GM19099 (cell line): ENCODE data around the gene EZR.

Experiments
- POLR2A ChIP-seq: IDR thresholded peaks from 3 replicates; pipeline ENCODE4 v1.6.1; 2011; ENCODE audit warnings: low read depth; ENCODE audit not compliant: insufficient read length; ENCODE audit errors: extremely low read depth

Gene EZR

GRCh38 chr6:158810155-158811095 is 8.7 kb downstream of the EZR start:
- TF ChIP-seq POLR2A, result no peak

GRCh38 chr6:158808941-158809678 is 10.1 kb downstream of the EZR start:
- TF ChIP-seq POLR2A, result no peak

GRCh38 chr6:158808442-158808833 is 10.7 kb downstream of the EZR start:
- no peak for TF ChIP-seq POLR2A

GRCh38 chr6:158807515-158808441 is 11.4 kb downstream of the EZR start:
- TF ChIP-seq POLR2A, result no peak

- no peak for TF ChIP-seq POLR2A
Observed at GRCh38 chr6:158805698-158806377, 13.3 kb downstream of the EZR start.

- no peak for TF ChIP-seq POLR2A
Observed at GRCh38 chr6:158804207-158804606, 15.0 kb downstream of the EZR start.

DNA sequence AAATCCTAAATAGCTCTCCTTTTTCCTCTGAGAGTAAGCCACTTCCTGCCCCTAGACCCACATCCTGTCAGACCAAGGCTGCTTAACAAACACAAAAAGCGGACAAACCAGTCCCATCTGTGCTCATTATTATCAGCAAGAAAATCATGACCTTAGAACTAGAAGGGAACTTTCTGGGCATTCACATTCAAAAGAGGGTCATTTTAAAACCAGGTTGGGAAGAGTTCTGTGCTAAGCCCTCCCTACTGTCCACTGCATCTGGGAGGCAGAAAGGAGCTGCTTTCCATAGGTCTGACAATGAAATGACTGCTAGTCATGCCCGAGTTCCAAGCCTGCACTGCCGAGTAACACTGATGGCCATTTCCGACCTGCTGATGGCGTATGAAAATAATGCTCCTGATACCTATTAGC is 15.4 kb downstream of the EZR start:
- TF ChIP-seq POLR2A, result no peak

GRCh38 chr6:158801655-158802294 is 17.4 kb downstream of the EZR start:
- TF ChIP-seq POLR2A, result no peak

DNA sequence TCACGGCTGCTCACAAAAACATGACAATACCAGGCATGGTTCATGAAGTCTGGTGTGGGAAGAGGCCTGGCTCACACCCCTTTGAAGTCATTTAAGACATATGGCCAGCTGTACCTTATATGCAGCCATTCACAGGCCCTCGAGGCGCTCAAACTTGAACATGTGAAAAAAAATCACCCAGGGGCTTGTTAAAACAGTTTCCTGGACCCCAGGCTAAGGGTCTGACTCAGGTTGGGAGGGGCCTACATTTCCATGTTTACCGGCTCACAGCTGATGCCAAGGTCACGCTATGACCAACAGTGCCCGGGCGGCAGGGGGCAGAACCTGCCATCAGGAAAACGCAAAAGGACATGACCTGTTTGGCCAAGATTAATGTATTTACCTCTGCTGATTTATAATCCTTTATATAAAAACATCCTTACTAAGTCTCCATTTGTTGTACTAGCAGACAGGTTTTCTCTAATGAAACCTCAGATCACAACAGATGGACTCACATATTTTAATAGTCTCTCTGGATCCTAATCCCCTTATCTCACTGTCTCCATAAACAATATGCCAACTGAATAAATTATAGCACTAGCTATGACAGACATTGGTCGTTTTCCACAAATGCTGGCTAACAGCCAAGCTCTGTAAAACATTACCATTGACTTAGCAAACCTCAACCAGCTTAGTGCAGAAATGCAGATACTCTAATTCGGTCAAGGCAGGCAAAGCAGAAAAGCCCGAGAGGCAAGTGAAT is 19.9 kb downstream of the EZR start:
- no peak for TF ChIP-seq POLR2A

DNA sequence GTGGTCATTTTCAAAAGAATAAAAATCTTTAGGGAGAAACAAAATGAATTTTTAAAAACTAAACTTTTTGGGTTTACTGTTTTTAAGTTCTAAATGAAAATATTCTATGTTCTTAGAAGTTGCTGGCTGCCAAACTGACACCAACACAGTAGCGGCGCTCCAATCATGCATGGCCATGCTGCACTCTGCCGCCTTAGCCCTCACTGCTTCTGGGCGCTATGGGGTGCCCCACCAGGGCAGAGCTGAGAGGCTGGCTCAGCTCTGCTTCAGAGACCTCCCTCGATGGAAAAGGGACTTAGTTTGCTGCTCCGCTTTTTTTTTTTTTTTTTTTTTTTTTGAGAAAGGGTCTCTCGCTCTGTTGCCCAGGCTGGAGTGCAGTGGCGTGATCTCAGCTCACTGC is 20.9 kb downstream of the EZR start:
- no peak for TF ChIP-seq POLR2A

GRCh38 chr6:158797331-158798310 is 21.5 kb downstream of the EZR start:
- no peak for TF ChIP-seq POLR2A

DNA sequence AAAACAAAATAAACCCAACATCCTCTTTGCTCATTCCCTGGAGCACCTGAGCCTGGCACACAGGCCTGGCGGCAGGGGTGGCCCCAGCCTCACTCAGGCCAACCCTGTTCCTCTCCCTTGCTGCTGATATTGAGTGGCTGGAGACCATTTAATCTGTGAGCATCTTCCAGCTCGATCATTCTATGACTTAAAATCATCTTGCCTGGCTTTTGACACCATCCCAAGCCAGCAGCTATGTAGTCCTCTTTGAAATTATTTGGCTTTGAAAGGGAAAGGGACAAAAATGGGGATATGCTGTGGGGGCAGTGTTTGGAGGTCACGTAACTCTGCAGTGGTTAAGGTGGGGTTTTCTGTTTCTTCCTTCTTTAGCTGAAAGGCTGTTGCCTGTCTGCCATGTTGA is 22.8 kb downstream of the EZR start:
- no peak for TF ChIP-seq POLR2A
